Neural crest cell (in vitro differentiated cells): Measurements from ENCODE around the gene TGFBR2. TPM values are rescaled to one million over a fixed set of nuclear protein-coding genes. Genes with fewer than 3 reads are reported as not detected.

ENCODE experiments used
- DNase-seq: peaks from one replicate; pipeline ENCODE4 v3.0.0; 2021; ENCODE audit warnings: low read depth, mixed read lengths, low spot score
- H3K27ac Mint-ChIP-seq: one replicate; pipeline ENCODE4 v1.8.0; 2021; ENCODE audit warnings: mild to moderate bottlenecking, mixed read lengths; ENCODE audit not compliant: unreplicated experiment
- H3K27me3 Mint-ChIP-seq: 2 replicates; pipeline ENCODE4 v1.8.0; 2021; ENCODE audit warnings: low read depth, mild to moderate bottlenecking, mixed read lengths
- H3K36me3 Mint-ChIP-seq: 2 replicates; pipeline ENCODE4 v1.8.0; 2021; ENCODE audit warnings: low read depth, mild to moderate bottlenecking, mixed read lengths
- H3K4me1 Mint-ChIP-seq: 2 replicates; pipeline ENCODE4 v1.8.0; 2021; ENCODE audit warnings: mixed read lengths
- H3K4me3 Mint-ChIP-seq: one replicate; pipeline ENCODE4 v1.8.0; 2021; ENCODE audit warnings: mild to moderate bottlenecking, mixed read lengths
- H3K9me3 Mint-ChIP-seq: 2 replicates; pipeline ENCODE4 v1.8.0; 2021; ENCODE audit warnings: mixed read lengths
- total RNA-seq: library from RNA; stranded (reverse); gene quantifications from 2 replicates; pipeline ENCODE4 v1.2.1, GENCODE V29; 2021
- TF ChIP-seq, protein P1 (sequence below): fragments of 200-600 bp; sonication (generic); conservative IDR thresholded peaks from 2 replicates; pipeline ENCODE4 v1.5.0; 2021; ENCODE audit warnings: antibody characterized with exemption, mild to moderate bottlenecking

Gene TGFBR2
- total RNA-seq, 1 donor from 2014 or later, result 8.7 TPM

DNA sequence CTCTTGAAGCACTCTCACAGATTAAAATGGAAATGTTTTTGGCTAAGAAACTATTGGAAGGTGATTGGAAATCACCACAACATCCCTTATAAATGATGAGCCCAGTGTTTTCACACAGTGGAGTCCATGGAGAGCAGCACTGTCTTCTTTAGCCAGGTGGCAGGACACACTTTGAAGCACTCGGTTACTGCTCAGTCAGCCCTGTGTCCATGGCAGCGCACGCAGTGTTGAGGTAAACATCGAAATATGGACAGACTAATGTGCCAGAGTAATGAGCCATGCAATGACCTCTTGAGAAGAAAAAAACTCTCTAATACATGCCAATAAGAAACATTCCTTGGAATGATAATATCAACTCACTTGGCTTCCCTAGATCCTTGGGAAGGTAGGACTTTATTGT, 66.6 kb downstream of the TGFBR2 start:
- H3K36me3 Mint-ChIP-seq, result peaks cover 49% of the 10 kb centered on the region
- TF ChIP-seq, protein P1, sequence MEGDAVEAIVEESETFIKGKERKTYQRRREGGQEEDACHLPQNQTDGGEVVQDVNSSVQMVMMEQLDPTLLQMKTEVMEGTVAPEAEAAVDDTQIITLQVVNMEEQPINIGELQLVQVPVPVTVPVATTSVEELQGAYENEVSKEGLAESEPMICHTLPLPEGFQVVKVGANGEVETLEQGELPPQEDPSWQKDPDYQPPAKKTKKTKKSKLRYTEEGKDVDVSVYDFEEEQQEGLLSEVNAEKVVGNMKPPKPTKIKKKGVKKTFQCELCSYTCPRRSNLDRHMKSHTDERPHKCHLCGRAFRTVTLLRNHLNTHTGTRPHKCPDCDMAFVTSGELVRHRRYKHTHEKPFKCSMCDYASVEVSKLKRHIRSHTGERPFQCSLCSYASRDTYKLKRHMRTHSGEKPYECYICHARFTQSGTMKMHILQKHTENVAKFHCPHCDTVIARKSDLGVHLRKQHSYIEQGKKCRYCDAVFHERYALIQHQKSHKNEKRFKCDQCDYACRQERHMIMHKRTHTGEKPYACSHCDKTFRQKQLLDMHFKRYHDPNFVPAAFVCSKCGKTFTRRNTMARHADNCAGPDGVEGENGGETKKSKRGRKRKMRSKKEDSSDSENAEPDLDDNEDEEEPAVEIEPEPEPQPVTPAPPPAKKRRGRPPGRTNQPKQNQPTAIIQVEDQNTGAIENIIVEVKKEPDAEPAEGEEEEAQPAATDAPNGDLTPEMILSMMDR, result no peak
- no peak overlapping the region for H3K4me3 Mint-ChIP-seq
- peaks cover 33% of the 10 kb centered on the region for H3K4me1 Mint-ChIP-seq
- no peak for DNase-seq
- H3K9me3 Mint-ChIP-seq, result peaks cover 6% of the 10 kb centered on the region
- no peak overlapping the region for H3K27ac Mint-ChIP-seq
- no peaks in the 10 kb centered on the region for H3K27me3 Mint-ChIP-seq

DNA sequence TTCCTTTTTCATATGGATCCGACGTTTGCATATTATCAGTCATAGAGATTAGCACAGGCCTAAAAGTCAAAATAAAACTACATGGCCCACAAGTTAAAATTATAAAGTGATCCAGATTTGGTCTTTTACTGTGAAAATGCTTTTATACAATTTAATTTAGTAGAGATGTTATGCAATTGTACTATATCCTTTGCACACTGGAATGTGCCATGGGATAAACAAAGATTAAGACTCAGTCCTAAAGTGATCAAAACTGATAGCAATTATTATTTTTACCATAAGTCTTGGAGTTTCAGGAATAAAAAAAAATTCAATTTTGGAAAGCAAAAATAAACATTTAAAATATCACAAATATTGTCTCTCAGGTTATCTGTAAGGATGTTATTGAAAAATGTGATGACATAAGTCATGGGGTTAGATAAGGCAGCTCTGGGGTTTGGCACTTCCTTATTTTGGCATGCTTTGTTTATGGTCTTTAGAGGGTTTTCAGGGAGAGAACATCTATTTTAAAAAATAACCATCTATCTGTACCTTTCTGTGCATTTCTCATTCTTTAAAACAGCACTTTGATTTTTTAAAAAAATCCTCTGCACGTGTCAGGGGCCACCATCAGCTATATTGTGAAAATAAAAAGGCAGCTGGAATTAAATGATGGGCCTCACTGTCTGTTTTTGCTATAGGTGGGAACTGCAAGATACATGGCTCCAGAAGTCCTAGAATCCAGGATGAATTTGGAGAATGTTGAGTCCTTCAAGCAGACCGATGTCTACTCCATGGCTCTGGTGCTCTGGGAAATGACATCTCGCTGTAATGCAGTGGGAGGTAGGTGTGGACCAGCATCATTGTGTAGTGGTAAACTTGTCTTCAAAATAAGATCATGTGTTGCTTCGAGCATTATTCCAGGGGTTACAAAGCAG, 67.3 kb downstream of the TGFBR2 start:
- H3K4me3 Mint-ChIP-seq, result no peak overlapping the region
- H3K36me3 Mint-ChIP-seq, result peaks cover 49% of the 10 kb centered on the region
- no peak for DNase-seq
- peaks cover 28% of the 10 kb centered on the region for H3K4me1 Mint-ChIP-seq
- TF ChIP-seq, protein P1, result no peak
- no peaks in the 10 kb centered on the region for H3K27me3 Mint-ChIP-seq
- H3K9me3 Mint-ChIP-seq, result peaks cover 6% of the 10 kb centered on the region
- H3K27ac Mint-ChIP-seq, result no peak overlapping the region

DNA sequence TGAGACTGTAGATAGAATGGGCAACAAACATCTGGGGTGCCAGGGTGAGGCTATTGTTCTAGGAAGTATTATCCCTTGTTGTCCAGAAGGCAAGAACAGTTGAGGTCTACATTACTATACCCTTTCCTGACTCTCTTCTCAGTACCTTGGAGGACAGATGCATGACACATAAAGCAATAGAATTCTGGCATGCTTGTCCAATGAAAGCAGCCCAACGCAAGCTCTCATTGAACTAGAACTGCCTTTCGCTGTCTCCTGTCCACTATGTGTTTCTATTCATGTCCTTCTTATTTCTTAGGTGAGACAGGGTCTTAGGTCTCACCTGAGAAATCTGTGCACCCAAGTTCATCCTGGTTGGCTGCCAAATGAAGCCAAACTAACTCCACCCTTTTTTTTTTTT, 68.6 kb downstream of the TGFBR2 start:
- Mint-ChIP-seq H3K27ac (no peak overlapping the region), H3K4me3 (no peak overlapping the region), H3K4me1 (peaks cover 27% of the 10 kb centered on the region), H3K27me3 (no peaks in the 10 kb centered on the region), H3K36me3 (peaks cover 46% of the 10 kb centered on the region), H3K9me3 (peaks cover 3% of the 10 kb centered on the region)
- no peak for DNase-seq
- TF ChIP-seq, protein P1, result no peak

DNA sequence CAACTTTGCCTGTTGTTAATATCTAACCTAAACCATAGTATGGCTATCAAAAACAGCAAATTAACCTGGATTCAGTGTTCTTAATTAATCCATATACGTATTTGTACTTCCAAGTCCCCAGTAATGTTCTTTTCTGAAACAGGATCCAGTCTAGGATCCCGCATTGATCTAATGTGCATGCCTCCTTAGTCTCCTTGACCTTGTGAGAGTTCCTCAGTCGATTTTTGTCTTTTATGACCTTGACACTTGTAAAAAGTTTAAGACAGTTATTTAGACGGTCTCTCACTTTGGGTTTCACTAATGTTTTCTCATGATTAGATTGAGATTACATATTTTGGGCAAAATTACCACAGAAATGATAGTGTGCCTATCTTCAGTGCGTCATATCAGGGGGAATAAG, 69.4 kb downstream of the TGFBR2 start:
- Mint-ChIP-seq H3K9me3 (no peaks in the 10 kb centered on the region), H3K4me3 (no peak overlapping the region), H3K4me1 (peaks cover 33% of the 10 kb centered on the region), H3K27ac (no peak overlapping the region), H3K36me3 (peaks cover 42% of the 10 kb centered on the region), H3K27me3 (no peaks in the 10 kb centered on the region)
- no peak for DNase-seq
- TF ChIP-seq, protein P1, result no peak

DNA sequence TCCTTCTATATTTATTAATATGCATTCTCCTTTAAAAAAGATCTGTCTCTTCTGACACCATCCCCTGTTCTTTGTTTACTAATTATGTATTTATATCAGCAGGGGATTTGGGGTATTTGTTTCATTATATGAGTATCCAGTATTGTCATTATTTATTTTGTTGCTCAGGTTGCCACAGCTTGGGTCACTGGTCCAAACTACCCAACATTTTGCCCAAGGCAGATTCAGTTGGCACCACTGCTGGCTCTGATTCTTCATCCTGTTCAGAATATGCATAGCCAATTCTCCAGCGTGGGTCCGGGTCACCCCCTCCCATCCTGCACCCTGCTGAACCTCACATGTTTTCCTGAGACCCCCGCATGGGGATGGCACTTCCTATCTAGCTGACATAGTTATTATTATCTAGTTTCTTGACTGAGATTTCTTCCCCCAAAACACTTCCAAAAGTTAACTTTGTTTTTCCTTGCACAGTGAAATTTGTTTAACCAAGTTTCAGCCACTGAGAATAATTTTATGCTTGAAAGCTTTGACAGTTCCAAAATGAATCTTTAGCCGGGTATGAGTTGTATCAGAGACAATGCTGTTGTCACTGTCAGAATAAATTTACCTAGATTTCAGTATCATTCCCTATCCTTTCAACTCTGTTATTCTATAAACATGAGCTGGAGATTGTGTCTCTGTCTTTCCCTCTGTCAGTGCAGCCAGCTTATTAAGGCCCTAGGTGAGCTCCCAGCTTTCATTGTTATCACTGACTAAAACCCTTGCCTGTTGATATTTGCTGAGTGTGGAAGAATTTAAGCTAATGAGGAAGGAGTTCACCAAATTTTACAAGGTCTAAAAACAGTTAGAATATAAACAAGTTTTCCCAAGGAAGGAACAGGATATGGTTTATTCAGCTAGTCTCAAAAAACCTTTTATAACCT, 70.3 kb downstream of the TGFBR2 start:
- Mint-ChIP-seq H3K4me3 (no peak overlapping the region), H3K4me1 (peaks cover 42% of the 10 kb centered on the region), H3K36me3 (peaks cover 36% of the 10 kb centered on the region), H3K27ac (no peak overlapping the region), H3K9me3 (no peaks in the 10 kb centered on the region), H3K27me3 (no peaks in the 10 kb centered on the region)
- TF ChIP-seq, protein P1, result no peak
- no peak for DNase-seq
